Mesenchymal stem cell (in vitro differentiated cells and primary cell): Measurements from ENCODE around the gene ADARB2.
A peak's percentile ranks its signal among the peaks of the same experiment; 100 is the strongest.

Source experiments
- DNase-seq: peaks from one replicate; pipeline ENCODE4 v3.0.0-alpha.2; 2013
- H2AFZ ChIP-seq: one replicate; pipeline ENCODE4 v1.6.1; 2013; ENCODE audit warnings: low read depth, mild to moderate bottlenecking, control low read depth, inconsistent platforms, low read length, moderate library complexity
- H2AK5ac ChIP-seq: 2 replicates; pipeline ENCODE4 v1.6.1; 2013; ENCODE audit warnings: low read length, moderate library complexity, mild to moderate bottlenecking, inconsistent platforms; ENCODE audit not compliant: severe bottlenecking
- H2BK120ac ChIP-seq: one replicate; pipeline ENCODE4 v1.6.1; 2013; ENCODE audit warnings: low read depth, mild to moderate bottlenecking, inconsistent platforms, low read length, moderate library complexity
- H2BK12ac ChIP-seq, 2 experiments: one replicate each; pipeline ENCODE4 v1.6.1; 2013; ENCODE audit warnings: inconsistent platforms in 2 of 2, low read length in 2 of 2, mild to moderate bottlenecking in 2 of 2, moderate library complexity in 2 of 2, control low read depth in 1 of 2
- H2BK15ac ChIP-seq: one replicate; pipeline ENCODE4 v1.6.1; 2013; ENCODE audit warnings: mild to moderate bottlenecking, low read depth, inconsistent platforms; ENCODE audit not compliant: poor library complexity, severe bottlenecking
- H2BK5ac ChIP-seq: 2 replicates; pipeline ENCODE4 v1.6.1; 2013; ENCODE audit warnings: low read depth, mild to moderate bottlenecking, low read length, control low read depth, inconsistent platforms; ENCODE audit not compliant: poor library complexity, severe bottlenecking
- H3K14ac ChIP-seq, 2 experiments: one replicate each; pipeline ENCODE4 v1.6.1; 2013; ENCODE audit warnings: inconsistent platforms in 2 of 2, low read length in 2 of 2, control low read depth in 1 of 2, mild to moderate bottlenecking in 1 of 2, moderate library complexity in 1 of 2
- H3K18ac ChIP-seq, 2 experiments: one replicate each; pipeline ENCODE4 v1.6.1; 2013; ENCODE audit warnings: inconsistent platforms in 2 of 2, low read length in 2 of 2, control low read depth in 1 of 2, low read depth in 1 of 2, mild to moderate bottlenecking in 1 of 2
- H3K23ac ChIP-seq, 2 experiments: one replicate each; pipeline ENCODE4 v1.6.1; 2013; ENCODE audit warnings: inconsistent platforms in 2 of 2, low read length in 2 of 2, mild to moderate bottlenecking in 2 of 2, moderate library complexity in 2 of 2, control low read depth in 1 of 2
- H3K27ac ChIP-seq: 2 replicates; pipeline ENCODE4 v1.5.1; 2013; ENCODE audit warnings: mild to moderate bottlenecking, moderate library complexity, low read length, control low read depth, inconsistent platforms; ENCODE audit not compliant: poor library complexity, severe bottlenecking
- H3K27me3 ChIP-seq, 2 experiments: 2 replicates each; pipeline versions ENCODE4 v1.6.1 to v1.7.0; 2013; ENCODE audit warnings: low read length in 2 of 2, mild to moderate bottlenecking in 2 of 2, moderate library complexity in 2 of 2, control low read depth in 1 of 2, inconsistent platforms in 1 of 2; ENCODE audit not compliant: control insufficient read depth in 1 of 2, insufficient read depth in 1 of 2
- H3K36me3 ChIP-seq, 2 experiments: 2 replicates each; pipeline versions ENCODE4 v1.6.1 to v1.7.0; 2013; ENCODE audit warnings: low read length in 2 of 2, control low read depth in 1 of 2, inconsistent platforms in 1 of 2, low read depth in 1 of 2, mild to moderate bottlenecking in 1 of 2; ENCODE audit not compliant: insufficient read depth in 2 of 2, control insufficient read depth in 1 of 2
- H3K4ac ChIP-seq, 2 experiments: one replicate each; pipeline ENCODE4 v1.6.1; 2013; ENCODE audit warnings: inconsistent platforms in 2 of 2, low read length in 2 of 2, mild to moderate bottlenecking in 2 of 2, moderate library complexity in 2 of 2, control low read depth in 1 of 2, low read depth in 1 of 2
- H3K4me1 ChIP-seq: 2 replicates; pipeline ENCODE4 v1.6.1; 2013; ENCODE audit warnings: low read depth, low read length, control low read depth; ENCODE audit not compliant: control insufficient read depth, insufficient read depth
- H3K4me2 ChIP-seq: 2 replicates; pipeline ENCODE4 v1.6.1; 2013; ENCODE audit warnings: low read length, mild to moderate bottlenecking, inconsistent platforms; ENCODE audit not compliant: poor library complexity, severe bottlenecking
- H3K4me3 ChIP-seq, 2 experiments: 2 replicates each; pipeline versions ENCODE4 v1.5.1 to v1.7.0; 2013; ENCODE audit warnings: low read length in 2 of 2, mild to moderate bottlenecking in 2 of 2, control low read depth in 1 of 2, low read depth in 1 of 2; ENCODE audit not compliant: insufficient read depth in 1 of 2
- H3K79me1 ChIP-seq: replicated peaks from 2 replicates; pipeline ENCODE4 v1.6.1; 2013; ENCODE audit warnings: mild to moderate bottlenecking, control low read depth, low read length, inconsistent platforms; ENCODE audit not compliant: poor library complexity, severe bottlenecking
- H3K9ac ChIP-seq: 2 replicates; pipeline ENCODE4 v1.7.0; 2013; ENCODE audit warnings: mild to moderate bottlenecking, low read length, moderate library complexity
- H3K9me3 ChIP-seq: 2 replicates; pipeline ENCODE4 v1.7.0; 2013; ENCODE audit warnings: mild to moderate bottlenecking, low read length; ENCODE audit not compliant: control insufficient read depth
- H4K8ac ChIP-seq: one replicate; pipeline ENCODE4 v1.6.1; 2013; ENCODE audit warnings: inconsistent platforms, mild to moderate bottlenecking, low read length, moderate library complexity
- H4K91ac ChIP-seq: one replicate; pipeline ENCODE4 v1.6.1; 2013; ENCODE audit warnings: mild to moderate bottlenecking, low read length, inconsistent platforms
- WGBS: methylation state at CpG from one replicate; pipeline ENCODE4 v1.1.7; 2013; ENCODE audit warnings: mixed read lengths; 5-methylcytosine and 5-hydroxymethylcytosine counted together

ADARB2 gene

DNA sequence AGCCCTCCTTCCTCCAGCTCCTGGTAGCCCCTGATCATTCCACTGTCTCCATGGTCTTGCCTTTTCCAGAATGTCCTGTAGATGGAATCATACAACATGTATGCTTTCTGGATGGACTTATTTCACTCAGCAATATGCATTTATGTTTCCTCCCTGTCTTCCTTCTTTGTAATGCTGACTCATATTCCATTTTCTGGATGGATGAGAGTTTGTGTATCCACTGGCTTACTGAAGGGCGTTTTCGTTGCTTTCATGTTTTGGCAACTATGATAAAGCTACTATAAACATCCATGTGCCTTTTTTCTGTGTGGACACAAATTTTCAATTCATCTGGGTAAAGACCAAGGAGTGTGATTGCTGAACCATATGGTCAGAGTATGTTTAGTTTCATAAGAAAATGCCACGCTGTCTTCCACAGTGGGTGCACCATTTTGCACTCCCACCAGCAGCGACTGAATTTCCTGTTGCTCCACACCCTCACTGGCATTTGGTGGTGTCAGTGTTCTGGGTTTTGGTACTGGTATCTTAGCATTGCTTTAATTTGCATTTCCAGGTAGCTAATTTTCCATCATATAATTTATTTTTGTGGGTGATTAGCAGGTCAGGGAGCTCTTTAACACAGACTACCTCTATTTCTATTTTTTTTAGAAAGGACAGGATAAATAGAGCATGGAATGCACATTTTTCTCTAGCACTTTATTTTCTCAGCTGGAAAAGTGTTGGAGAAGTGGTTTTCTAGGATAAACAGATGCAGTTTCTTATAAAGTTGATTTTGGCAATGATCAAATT lies 429.0 kb downstream of the ADARB2 start:
- Histone ChIP-seq H3K9me3 (no peaks in the 10 kb centered on the region), H4K91ac (no peak overlapping the region), H2BK120ac (no peak overlapping the region), H3K9ac (no peak overlapping the region), H2AFZ (no peak overlapping the region), H3K4ac (no peak overlapping the region), H2BK12ac (no peak overlapping the region), H3K14ac (no peak overlapping the region), H3K18ac (no peak overlapping the region), H3K36me3 (no peaks in the 10 kb centered on the region), H3K4me2 (no peak overlapping the region), H2AK5ac (no peak overlapping the region), H4K8ac (no peak overlapping the region), H3K4me1 (peaks cover 21% of the 10 kb centered on the region), H3K23ac (no peak overlapping the region), H3K27me3 (no peaks in the 10 kb centered on the region), H2BK15ac (no peak overlapping the region), H3K79me1 (no peaks in the 10 kb centered on the region), H2BK5ac (no peak overlapping the region), H3K27ac (peak overlapping the region; percentile 67), H3K4me3 (no peak overlapping the region)
- WGBS: 100% methylated on average over 1 of the region's 4 CpGs
- no peak for DNase-seq

DNA sequence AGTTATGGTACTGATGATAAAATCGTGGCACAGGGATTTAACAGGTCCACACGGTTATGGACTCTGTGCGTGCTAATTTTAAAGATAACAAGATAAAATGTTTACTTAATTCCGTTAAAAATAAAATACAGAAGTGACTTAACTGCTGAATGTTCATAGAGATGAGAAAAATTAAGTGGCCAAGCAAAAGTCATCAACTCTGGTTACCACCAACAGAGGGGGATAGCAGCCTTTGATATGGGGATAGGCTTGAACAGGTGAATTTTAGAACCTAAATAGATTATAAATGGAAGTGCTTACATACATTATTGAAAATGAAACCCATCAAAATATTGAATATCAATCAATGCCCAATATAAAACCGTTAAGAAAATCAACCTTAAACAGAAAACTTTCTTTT lies 436.2 kb downstream of the ADARB2 start:
- 73% methylated on average over 2 of the region's 5 CpGs for WGBS

GRCh38 chr10:1300218-1300617 lies 437.1 kb downstream of the ADARB2 start:
- no peak for DNase-seq
- H3K9ac ChIP-seq: no peak overlapping the region
- no peak overlapping the region for H3K14ac ChIP-seq
- H2BK15ac ChIP-seq: no peak overlapping the region
- no peak overlapping the region for H4K8ac ChIP-seq
- H2BK120ac ChIP-seq: no peak overlapping the region
- H3K4me1 ChIP-seq: no peaks in the 10 kb centered on the region
- H3K4ac ChIP-seq: no peak overlapping the region
- H2AK5ac ChIP-seq: no peak overlapping the region
- no peaks in the 10 kb centered on the region for H3K36me3 ChIP-seq
- H3K4me3 ChIP-seq: no peak overlapping the region
- WGBS: 71% methylated on average over 6 of the region's 6 CpGs
- no peak overlapping the region for H3K4me2 ChIP-seq
- H2AFZ ChIP-seq: no peak overlapping the region
- no peaks in the 10 kb centered on the region for H3K79me1 ChIP-seq
- H3K27me3 ChIP-seq: peaks cover 2 to 8% of the 10 kb centered on the region in 2 experiments
- H3K18ac ChIP-seq: no peak overlapping the region
- no peaks in the 10 kb centered on the region for H3K9me3 ChIP-seq
- no peak overlapping the region for H2BK12ac ChIP-seq
- H4K91ac ChIP-seq: no peak overlapping the region
- H3K23ac ChIP-seq: no peak overlapping the region
- no peak overlapping the region for H3K27ac ChIP-seq
- no peak overlapping the region for H2BK5ac ChIP-seq

More for the DNA sequence above, 436.2 kb downstream of the ADARB2 start:
- H3K18ac ChIP-seq: no peak overlapping the region
- H2AK5ac ChIP-seq: no peak overlapping the region
- H3K14ac ChIP-seq: no peak overlapping the region
- H2AFZ ChIP-seq: no peak overlapping the region
- no peak overlapping the region for H3K27ac ChIP-seq
- H3K4me1 ChIP-seq: no peaks in the 10 kb centered on the region
- H3K9me3 ChIP-seq: no peaks in the 10 kb centered on the region
- no peak overlapping the region for H3K4me2 ChIP-seq
- DNase-seq: no peak
- H3K36me3 ChIP-seq: no peaks in the 10 kb centered on the region
- peaks cover 2 to 8% of the 10 kb centered on the region in 2 experiments for H3K27me3 ChIP-seq
- no peak overlapping the region for H3K9ac ChIP-seq
- H2BK120ac ChIP-seq: no peak overlapping the region
- H3K4me3 ChIP-seq: no peak overlapping the region
- no peak overlapping the region for H2BK5ac ChIP-seq
- H2BK15ac ChIP-seq: no peak overlapping the region
- H3K79me1 ChIP-seq: no peaks in the 10 kb centered on the region
- H2BK12ac ChIP-seq: no peak overlapping the region
- no peak overlapping the region for H4K8ac ChIP-seq
- no peak overlapping the region for H4K91ac ChIP-seq
- no peak overlapping the region for H3K4ac ChIP-seq
- no peak overlapping the region for H3K23ac ChIP-seq

DNA sequence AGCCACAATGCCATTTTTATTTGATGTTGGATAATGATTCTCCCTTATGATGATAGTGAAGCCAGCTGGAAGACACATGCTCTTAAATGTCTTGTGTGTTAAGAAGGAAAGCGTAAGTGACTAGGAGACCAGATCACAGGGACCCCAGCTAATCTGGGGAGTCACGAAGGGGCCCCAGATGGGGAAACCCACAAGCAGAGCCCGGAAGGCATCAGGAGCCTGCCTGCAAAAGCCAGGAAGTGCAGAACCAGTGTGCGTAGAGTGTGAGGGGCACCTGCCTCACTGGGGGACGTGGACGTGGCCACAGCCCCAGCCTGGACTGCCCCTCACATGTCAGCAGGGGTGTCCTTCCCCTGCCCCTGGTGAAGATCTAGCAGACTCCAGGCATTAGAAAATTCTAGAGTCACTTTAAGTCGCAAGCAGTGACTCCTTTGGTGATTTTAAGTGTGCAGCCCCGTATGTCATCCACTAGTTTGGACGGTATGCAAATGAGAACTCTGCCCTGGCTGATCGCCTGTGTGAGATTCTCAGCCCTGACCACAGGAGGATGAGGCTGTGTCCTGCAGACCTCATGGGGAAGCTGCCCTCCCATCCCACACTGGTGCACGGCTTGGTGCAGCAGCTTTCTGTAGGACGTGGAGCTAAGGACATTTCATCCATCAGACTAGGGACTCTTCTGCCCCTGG lies 438.1 kb downstream of the ADARB2 start:
- 61% methylated on average over 12 of the region's 12 CpGs for WGBS
- Histone ChIP-seq H2AK5ac (no peak overlapping the region), H3K9ac (no peak overlapping the region)

More for the DNA sequence above, 438.1 kb downstream of the ADARB2 start:
- H3K4me2 ChIP-seq: no peak overlapping the region
- no peak overlapping the region for H2AFZ ChIP-seq
- H2BK12ac ChIP-seq: no peak overlapping the region
- H3K18ac ChIP-seq: no peak overlapping the region
- H3K36me3 ChIP-seq: no peaks in the 10 kb centered on the region
- no peak overlapping the region for H3K4me3 ChIP-seq
- H3K27me3 ChIP-seq: peaks cover 6 to 8% of the 10 kb centered on the region in 2 experiments
- H2BK120ac ChIP-seq: no peak overlapping the region
- no peaks in the 10 kb centered on the region for H3K79me1 ChIP-seq
- no peaks in the 10 kb centered on the region for H3K4me1 ChIP-seq
- DNase-seq: no peak
- H3K9me3 ChIP-seq: no peaks in the 10 kb centered on the region
- H4K91ac ChIP-seq: no peak overlapping the region
- H3K23ac ChIP-seq: no peak overlapping the region
- no peak overlapping the region for H3K14ac ChIP-seq
- no peak overlapping the region for H2BK15ac ChIP-seq
- H3K4ac ChIP-seq: no peak overlapping the region
- no peak overlapping the region for H2BK5ac ChIP-seq
- no peak overlapping the region for H4K8ac ChIP-seq
- no peak overlapping the region for H3K27ac ChIP-seq
